HG02870 (cell line): Measurements from ENCODE around the gene ACRBP.
A peak's percentile ranks its signal among the peaks of the same experiment; 100 is the strongest.

ENCODE experiments used
- ATAC-seq: cut with Tn5 transposase; IDR thresholded peaks from one replicate; pipeline ENCODE4 v1.9.1; 2021; ENCODE audit warnings: mild to moderate bottlenecking, moderate library complexity; ENCODE audit not compliant: unreplicated experiment

The ACRBP gene

GRCh38 chr12:6647083-6647604, at the start of gene ACRBP:
Gene ACRBP, minus strand, starts transcription at chr12:6647432. Its CDS starts 66 bp downstream, at chr12:6647366.
- ATAC-seq, result no peak

GRCh38 chr12:6695313-6696045, 48.2 kb upstream of the ACRBP start:
- ATAC-seq, result no peak

GRCh38 chr12:6694701-6695100, 47.5 kb upstream of the ACRBP start:
- no peak for ATAC-seq

- ATAC-seq, result no peak
Measured at GRCh38 chr12:6693832-6694355, 46.7 kb upstream of the ACRBP start.

GRCh38 chr12:6692888-6693287, 45.7 kb upstream of the ACRBP start:
- ATAC-seq, result no peak

GRCh38 chr12:6691473-6691872, 44.2 kb upstream of the ACRBP start:
- no peak for ATAC-seq

GRCh38 chr12:6688999-6689882, 42.0 kb upstream of the ACRBP start, which contains the start of gene ZNF384:
Gene ZNF384, minus strand, starts transcription at chr12:6689375. Its CDS starts 9,855 bp downstream, at chr12:6679520.
- peak; percentile 88 for ATAC-seq

- ATAC-seq, result no peak
Measured at GRCh38 chr12:6688543-6688998, 41.3 kb upstream of the ACRBP start.

GRCh38 chr12:6685814-6686213, 38.6 kb upstream of the ACRBP start:
- no peak for ATAC-seq

GRCh38 chr12:6684609-6685008, 37.4 kb upstream of the ACRBP start:
- no peak for ATAC-seq

GRCh38 chr12:6676962-6677361, 29.7 kb upstream of the ACRBP start:
- ATAC-seq, result no peak

- no peak for ATAC-seq
Measured at GRCh38 chr12:6672143-6672542, 24.9 kb upstream of the ACRBP start.

- ATAC-seq, result no peak
Measured at GRCh38 chr12:6667559-6668210, 20.5 kb upstream of the ACRBP start.

GRCh38 chr12:6666211-6666610, 19.0 kb upstream of the ACRBP start:
- ATAC-seq, result no peak

- no peak for ATAC-seq
Measured at GRCh38 chr12:6664902-6665301, 17.7 kb upstream of the ACRBP start.

GRCh38 chr12:6662906-6663742, 15.9 kb upstream of the ACRBP start, which contains the start of gene ING4:
Gene ING4, minus strand, starts transcription at chr12:6663119. Its CDS starts 18 bp downstream, at chr12:6663101.
- peak; percentile 97 for ATAC-seq

- ATAC-seq, result peak; percentile 9
Measured at GRCh38 chr12:6662602-6662905, 15.3 kb upstream of the ACRBP start.

GRCh38 chr12:6653987-6654386, 6.8 kb upstream of the ACRBP start:
- no peak for ATAC-seq

- ATAC-seq, result no peak
Measured at GRCh38 chr12:6653342-6653741, 6.1 kb upstream of the ACRBP start.

GRCh38 chr12:6652391-6652790, 5.2 kb upstream of the ACRBP start:
- no peak for ATAC-seq
